HL-60 (cell line): ENCODE results near the gene ZNF665.
A peak's percentile ranks its signal among the peaks of the same experiment; 100 is the strongest.

Source experiments
- DNase-seq, 2 experiments: peaks; one replicate each; pipeline ENCODE4 v3.0.0-alpha.2; 2010 to 2020; ENCODE audit warnings: low read depth in 1 of 2, low spot score in 1 of 2
- H3K27ac ChIP-seq: fragments of 250-450 bp; sonication (Bioruptor Pico); replicated peaks from 2 replicates; pipeline ENCODE4 v1.5.1; 2020; ENCODE audit warnings: mild to moderate bottlenecking, moderate library complexity
- H3K27me3 ChIP-seq: fragments of 250-450 bp; sonication (Bioruptor Pico); 2 replicates; pipeline ENCODE4 v1.5.1; 2021; ENCODE audit warnings: mild to moderate bottlenecking, moderate library complexity; ENCODE audit not compliant: insufficient read depth, poor library complexity, severe bottlenecking
- H3K4me3 ChIP-seq: replicated peaks from 2 replicates; pipeline ENCODE4 v1.5.1; 2011; ENCODE audit warnings: mild to moderate bottlenecking, control low read depth, low read length; ENCODE audit not compliant: insufficient read depth
- CTCF ChIP-seq: IDR thresholded peaks from one replicate; pipeline ENCODE4 v1.5.1; 2011; ENCODE audit warnings: low read length, control low read depth, inconsistent platforms; ENCODE audit not compliant: insufficient read depth
- GABPA ChIP-seq: IDR thresholded peaks from 2 replicates; pipeline ENCODE4 v1.6.1; 2012; ENCODE audit warnings: low read depth
- POLR2AphosphoS5 ChIP-seq: IDR thresholded peaks from 2 replicates; pipeline ENCODE4 v1.6.1; 2012; ENCODE audit warnings: low read depth
- REST ChIP-seq: IDR thresholded peaks from 2 replicates; pipeline ENCODE4 v1.6.1; 2012; ENCODE audit warnings: low read depth; ENCODE audit not compliant: insufficient replicate concordance
- SPI1 ChIP-seq: IDR thresholded peaks from 2 replicates; pipeline ENCODE4 v1.6.1; 2012; ENCODE audit warnings: low read depth, mild to moderate bottlenecking, borderline replicate concordance

Gene ZNF665

GRCh38 chr19:53182202-53182601, 11.0 kb downstream of the ZNF665 start:
- TF ChIP-seq POLR2AphosphoS5: no peak
- TF ChIP-seq REST: no peak
- TF ChIP-seq GABPA: no peak
- no peak for TF ChIP-seq CTCF
- TF ChIP-seq SPI1: no peak
- no peaks in the 10 kb centered on the region for H3K27me3 ChIP-seq
- H3K4me3 ChIP-seq: no peak overlapping the region
- DNase-seq: no peak
- no peak overlapping the region for H3K27ac ChIP-seq

GRCh38 chr19:53177986-53178385, 15.2 kb downstream of the ZNF665 start:
- no peaks in the 10 kb centered on the region for H3K27me3 ChIP-seq
- TF ChIP-seq REST (peak; percentile 82), POLR2AphosphoS5 (no peak), GABPA (no peak)
- DNase-seq: no peak
- no peak overlapping the region for H3K4me3 ChIP-seq
- H3K27ac ChIP-seq: no peak overlapping the region

GRCh38 chr19:53172889-53173288, 20.3 kb downstream of the ZNF665 start:
- no peak for DNase-seq
- TF ChIP-seq SPI1: no peak
- TF ChIP-seq REST: no peak
- TF ChIP-seq GABPA: no peak
- TF ChIP-seq POLR2AphosphoS5: no peak
- TF ChIP-seq CTCF: no peak
- Histone ChIP-seq H3K4me3 (no peak overlapping the region), H3K27ac (no peak overlapping the region), H3K27me3 (no peaks in the 10 kb centered on the region)

- Histone ChIP-seq H3K27me3 (no peaks in the 10 kb centered on the region), H3K27ac (no peak overlapping the region), H3K4me3 (no peak overlapping the region)
- TF ChIP-seq SPI1 (no peak), GABPA (no peak), REST (no peak), CTCF (no peak), POLR2AphosphoS5 (no peak)
- DNase-seq: no peak
Observed at GRCh38 chr19:53165691-53166091, 27.5 kb downstream of the ZNF665 start.
